HK-2 (cell line): ENCODE results near the gene CACNA1G.

Experiments used
- DNase-seq: peaks from one replicate; pipeline ENCODE4 v3.0.0-alpha.2; 2018; ENCODE audit not compliant: unreplicated experiment

Gene CACNA1G

DNA sequence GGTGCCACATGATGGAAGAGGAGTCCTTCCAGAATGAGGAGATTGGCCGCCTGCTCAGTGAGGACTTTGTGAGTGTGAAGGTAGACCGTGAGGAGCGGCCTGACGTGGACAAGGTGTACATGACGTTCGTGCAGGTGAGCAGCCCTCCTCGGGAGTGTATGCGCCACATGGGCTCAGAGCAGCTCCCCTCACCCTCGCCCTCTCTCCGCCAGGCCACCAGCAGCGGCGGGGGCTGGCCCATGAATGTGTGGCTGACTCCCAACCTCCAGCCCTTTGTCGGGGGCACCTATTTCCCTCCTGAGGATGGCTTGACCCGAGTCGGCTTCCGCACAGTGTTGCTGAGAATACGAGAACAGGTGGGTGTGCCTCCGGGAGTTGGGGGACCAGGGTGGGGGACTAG lies 11.7 kb upstream of the CACNA1G start:
- DNase-seq = no peak

DNA sequence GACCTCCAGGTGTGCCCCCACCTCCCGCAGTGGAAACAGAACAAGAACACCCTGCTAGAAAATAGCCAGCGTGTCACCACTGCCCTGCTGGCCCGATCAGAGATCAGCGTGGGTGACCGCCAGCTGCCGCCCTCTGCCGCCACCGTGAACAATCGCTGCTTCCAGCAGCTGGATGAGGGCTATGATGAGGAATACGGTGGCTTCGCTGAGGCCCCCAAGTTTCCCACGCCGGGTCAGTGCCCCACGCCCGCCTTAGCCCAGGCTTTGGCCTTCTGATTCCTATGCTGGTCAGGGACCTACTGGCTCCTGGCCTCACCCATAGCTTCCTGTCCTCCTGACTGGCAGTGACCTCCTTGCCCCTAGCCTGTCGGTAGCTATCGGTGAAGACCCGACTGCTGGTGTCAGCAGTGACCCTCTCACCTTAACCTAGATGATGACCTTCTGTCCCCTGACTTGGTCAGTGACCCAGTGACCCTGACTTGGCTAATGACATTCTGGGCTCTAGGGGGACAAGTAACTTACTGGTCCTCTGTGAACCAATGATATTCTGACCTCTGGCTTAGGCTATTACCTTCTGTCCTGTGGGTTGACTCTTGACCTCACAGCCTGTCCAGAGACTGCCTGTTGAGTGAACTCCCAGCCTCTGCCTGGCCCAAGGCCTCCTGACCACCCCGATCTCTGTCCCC lies 11.1 kb upstream of the CACNA1G start:
- no peak for DNase-seq

DNA sequence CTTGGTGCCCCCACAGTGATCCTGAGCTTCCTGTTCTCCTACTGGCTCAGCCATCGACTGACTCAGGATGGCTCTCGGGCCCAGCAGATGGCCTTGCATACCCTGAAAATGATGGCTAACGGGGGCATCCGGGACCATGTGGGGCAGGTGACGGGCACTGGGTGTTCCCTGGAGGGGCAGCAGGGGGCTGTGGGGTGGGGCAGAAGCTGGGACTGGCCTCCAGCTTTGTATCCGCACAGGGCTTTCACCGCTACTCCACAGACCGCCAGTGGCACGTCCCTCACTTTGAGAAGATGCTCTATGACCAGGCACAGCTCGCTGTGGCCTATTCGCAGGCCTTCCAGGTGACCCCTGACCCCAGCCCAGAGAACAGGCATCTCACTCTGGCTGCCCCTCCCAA lies 10.5 kb upstream of the CACNA1G start:
- no peak for DNase-seq

DNA sequence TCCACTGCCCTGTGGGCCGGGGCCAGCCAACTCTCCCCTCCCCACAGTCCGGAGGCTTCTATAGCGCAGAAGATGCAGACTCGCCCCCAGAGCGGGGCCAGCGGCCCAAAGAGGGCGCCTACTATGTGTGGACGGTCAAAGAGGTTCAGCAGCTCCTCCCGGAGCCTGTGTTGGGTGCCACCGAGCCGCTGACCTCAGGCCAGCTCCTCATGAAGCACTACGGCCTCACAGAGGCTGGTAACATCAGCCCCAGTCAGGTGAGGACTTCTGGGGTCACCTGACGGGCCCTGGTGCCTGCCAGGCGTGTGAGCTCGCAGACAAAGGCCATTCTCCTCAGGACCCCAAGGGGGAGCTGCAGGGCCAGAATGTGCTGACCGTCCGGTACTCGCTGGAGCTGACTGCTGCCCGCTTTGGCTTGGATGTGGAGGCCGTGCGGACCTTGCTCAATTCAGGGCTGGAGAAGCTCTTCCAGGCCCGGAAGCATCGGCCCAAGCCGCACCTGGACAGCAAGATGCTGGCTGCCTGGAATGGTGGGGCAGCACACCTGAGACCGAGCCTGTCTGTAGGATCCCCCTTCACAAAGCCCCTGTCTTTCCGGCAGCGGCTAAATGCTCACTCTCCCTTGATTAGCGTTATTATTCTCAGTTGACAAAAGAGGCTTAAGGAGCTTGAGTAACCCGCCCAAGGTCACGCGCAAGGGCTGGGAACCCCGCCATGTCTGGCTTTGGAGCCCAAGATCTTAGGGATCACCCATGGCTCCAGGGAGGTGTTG lies 9.7 kb upstream of the CACNA1G start:
- peak; percentile 66 for DNase-seq

DNA sequence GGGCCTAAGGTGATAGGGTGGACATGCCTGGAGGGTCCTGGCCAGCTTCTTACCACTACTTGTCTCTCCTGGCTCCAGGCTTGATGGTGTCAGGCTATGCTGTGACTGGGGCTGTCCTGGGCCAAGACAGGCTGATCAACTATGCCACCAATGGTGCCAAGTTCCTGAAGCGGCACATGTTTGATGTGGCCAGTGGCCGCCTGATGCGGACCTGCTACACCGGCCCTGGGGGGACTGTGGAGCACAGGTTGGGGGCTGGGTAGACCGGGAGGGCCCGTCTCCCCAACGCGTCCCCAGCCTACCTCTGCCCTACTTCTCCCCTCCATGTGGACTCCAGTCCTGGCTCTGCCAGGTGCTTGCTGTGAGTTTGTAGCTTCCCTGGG lies 9.1 kb upstream of the CACNA1G start:
- DNase-seq = no peak

DNA sequence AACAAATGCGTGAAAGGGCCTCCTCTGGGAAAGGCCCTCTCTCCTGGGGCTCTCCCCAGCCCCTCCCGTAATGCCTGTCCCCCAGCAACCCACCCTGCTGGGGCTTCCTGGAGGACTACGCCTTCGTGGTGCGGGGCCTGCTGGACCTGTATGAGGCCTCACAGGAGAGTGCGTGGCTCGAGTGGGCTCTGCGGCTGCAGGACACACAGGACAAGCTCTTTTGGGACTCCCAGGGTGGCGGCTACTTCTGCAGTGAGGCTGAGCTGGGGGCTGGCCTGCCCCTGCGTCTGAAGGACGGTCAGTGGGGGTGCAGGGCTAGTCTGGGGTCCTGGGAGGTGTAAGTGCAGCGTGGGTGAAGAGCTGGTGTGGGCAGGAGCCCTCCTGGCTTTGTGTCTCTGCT lies 8.6 kb upstream of the CACNA1G start:
- DNase-seq = no peak

DNA sequence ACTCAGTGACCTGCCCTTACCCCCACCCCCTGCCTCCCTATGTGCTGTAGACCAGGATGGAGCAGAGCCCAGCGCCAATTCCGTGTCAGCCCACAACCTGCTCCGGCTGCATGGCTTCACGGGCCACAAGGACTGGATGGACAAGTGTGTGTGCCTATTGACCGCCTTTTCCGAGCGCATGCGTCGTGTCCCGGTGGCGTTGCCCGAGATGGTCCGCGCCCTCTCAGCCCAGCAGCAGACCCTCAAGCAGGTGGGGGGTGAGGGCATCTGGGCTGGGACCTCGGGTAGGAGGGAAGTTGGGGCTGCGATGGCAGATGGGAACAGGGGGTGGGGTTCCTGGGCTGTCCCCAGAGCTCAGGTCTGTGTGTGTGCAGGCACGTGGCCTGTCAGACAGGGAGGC lies 6.3 kb upstream of the CACNA1G start:
- DNase-seq = no peak

DNA sequence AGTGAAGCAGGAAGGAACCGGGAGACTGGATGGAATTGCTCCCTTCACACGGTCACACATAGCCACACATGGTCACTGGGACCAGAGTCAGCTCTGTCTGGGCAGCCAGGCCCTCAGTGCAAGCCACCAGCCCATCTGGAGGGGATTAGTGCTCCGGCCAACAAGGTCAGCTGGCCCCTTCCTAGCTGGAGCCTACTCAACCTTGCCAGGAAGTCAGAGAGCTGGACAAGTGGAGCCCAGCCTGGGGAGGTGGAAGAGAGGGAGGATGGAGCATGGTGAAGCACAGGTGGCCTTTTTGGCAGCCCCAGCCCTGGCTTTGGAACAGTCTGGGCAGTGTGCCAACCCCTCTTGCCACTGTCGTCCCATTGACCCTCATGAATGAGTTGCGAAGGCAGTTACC lies 3.7 kb upstream of the CACNA1G start:
- no peak for DNase-seq

DNA sequence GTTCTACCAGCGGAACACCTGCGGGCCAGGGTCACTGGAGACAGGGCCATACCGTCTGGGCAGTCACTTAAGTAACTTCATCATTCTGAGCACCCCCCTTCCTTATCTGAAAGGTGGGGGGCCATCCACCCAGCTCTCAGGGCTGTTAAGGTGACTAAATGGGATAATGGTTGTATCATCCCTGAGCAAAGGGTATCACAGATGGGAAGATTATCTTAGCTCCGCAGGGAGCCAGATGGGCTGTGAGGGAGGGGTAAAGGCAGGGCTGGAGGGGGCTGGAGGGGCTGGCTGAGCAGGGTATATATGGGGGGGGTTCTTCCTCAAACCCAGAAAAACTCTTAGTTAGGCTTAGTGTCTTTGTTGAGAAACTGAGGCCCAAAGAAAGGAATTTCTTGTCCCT lies 2.9 kb upstream of the CACNA1G start:
- no peak for DNase-seq

DNA sequence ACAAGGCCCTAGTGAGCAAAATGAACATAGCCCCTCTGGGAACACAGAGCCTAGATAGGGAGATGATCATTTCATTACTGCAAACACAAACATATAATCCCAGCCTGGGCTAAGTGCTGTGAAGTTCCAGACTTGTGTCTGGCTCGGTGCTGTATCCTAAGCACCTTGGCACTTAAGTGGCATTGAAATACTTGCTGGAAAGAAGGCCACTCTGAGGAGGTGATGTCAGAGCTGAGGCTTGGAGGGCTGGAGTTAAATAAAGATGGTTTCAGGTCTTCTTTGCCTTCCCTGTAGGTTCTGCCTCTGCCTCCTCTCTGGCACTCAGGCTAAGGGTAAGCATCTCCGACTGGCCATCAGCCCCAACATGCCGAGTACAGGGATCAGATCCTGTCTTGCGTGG lies 2.4 kb upstream of the CACNA1G start:
- DNase-seq = no peak

DNA sequence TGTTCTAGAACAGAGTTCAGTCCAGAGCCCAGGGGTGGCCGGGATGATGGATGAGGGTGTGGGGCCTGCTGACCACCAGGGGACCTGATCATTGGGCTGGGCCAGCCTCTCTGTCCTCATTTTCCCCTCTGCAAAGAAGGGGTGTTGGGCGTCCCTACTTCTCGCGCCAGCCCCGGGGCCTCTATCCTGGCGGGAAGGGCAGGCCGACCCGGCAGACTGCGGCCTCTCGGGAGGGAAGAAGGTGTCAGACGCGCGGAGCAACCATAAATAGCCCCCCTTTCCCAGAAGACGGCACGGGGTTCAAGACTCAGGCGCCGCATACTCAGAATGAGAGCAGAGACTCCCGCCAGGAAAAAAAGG lies 2.0 kb upstream of the CACNA1G start:
- DNase-seq = no peak

DNA sequence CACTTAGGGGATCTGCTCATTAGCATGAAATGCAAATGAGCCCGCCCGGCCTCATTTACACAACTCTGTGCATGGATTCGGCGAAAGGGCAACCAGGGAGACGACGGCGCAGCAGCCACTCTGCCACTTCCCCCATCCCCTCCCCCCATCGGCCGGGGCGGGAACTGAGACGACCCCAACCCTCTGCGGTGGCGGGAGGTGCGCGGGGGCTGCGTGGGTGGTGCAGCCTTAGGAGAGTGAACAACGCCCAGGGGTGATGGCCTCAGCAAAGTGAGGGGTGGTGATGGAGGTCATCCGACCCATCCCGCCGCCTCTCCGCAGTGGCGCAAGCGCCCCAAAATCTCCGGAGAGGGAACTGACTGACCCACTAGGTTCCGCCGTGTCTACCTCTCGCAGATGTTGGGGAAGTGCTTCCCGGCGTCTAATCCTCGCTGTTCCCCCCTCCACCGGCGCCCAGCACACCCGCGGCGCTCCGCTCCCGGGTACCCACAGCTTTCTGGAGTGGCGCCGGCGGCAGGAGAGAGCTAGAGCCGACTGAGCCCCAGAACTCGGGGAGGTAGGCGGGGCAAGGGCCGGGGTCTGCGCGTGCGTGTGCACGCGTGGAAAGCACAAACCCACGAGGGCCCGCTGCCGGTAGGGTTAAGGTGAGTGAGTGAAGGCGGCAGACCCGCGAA lies 1.4 kb upstream of the CACNA1G start:
- DNase-seq = no peak

DNA sequence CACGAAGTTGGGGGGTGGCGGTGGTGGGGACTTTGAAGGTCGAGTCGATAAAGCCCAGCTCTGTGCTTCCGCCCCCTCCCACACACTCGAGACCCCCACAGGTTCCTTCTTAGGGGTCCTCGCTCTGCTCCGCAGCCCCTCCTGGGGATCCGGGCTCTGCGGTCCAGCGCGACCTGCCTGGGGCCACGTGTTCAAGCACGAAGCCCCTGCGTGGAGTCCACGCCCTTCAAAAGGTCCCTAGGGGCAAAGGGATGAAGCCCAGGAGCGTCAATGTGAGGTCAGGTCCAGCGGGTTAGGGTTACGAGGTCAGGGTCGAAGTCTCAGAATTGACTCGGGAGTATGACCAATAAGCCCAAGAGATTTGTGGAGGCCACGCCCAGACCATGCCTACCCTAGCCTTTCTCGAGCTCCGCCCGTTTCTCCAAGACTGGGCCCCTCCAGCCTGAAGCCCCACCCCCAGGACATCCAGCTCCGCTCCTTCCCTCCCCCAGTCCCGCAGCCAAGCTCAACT lies 786 bp upstream of the CACNA1G start:
- DNase-seq = peak; percentile 28

DNA sequence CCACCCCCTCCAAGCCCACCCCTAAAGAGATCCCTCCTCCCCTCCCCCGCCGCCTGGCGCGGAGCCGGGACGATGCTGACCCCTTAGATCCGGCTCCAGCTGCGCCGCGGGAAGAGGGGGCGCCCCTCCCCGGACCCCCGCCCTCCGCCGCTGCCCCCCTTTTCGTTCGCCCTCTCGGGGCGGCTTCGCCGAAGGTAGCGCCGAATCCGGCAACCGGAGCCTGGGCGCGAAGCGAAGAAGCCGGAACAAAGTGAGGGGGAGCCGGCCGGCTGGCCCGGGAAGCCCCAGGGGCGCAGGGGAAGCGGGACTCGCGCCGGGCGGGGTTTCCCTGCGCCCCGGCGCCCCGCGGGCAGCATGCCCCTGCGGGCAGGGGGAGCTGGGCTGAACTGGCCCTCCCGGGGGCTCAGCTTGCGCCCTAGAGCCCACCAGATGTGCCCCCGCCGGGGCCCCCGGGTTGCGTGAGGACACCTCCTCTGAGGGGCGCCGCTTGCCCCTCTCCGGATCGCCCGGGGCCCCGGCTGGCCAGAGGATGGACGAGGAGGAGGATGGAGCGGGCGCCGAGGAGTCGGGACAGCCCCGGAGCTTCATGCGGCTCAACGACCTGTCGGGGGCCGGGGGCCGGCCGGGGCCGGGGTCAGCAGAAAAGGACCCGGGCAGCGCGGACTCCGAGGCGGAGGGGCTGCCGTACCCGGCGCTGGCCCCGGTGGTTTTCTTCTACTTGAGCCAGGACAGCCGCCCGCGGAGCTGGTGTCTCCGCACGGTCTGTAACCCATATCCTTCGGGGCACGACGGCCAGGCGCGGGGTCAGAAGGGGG lies 623 bp downstream of the CACNA1G start:
- no peak for DNase-seq

DNA sequence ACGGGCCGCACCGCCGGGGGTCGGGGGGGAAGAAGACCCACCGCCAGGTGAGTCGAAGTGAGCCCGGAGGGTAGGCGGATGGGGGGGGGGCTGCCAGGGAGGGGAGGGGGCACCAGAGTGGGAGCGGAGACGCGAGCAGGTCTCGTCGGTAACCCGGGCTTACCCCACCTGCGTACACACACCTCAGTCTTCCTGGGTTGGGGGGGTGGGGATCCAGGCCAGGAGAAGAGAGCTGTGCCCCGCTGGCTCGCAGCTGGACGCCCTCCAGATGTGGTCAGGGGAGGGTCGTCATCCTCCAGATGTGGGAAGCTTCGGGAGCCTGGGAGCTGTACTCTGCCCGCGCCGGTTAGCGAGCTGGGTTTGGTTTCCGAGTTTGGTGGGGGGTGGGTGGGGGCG lies 1.2 kb downstream of the CACNA1G start:
- DNase-seq = no peak

DNA sequence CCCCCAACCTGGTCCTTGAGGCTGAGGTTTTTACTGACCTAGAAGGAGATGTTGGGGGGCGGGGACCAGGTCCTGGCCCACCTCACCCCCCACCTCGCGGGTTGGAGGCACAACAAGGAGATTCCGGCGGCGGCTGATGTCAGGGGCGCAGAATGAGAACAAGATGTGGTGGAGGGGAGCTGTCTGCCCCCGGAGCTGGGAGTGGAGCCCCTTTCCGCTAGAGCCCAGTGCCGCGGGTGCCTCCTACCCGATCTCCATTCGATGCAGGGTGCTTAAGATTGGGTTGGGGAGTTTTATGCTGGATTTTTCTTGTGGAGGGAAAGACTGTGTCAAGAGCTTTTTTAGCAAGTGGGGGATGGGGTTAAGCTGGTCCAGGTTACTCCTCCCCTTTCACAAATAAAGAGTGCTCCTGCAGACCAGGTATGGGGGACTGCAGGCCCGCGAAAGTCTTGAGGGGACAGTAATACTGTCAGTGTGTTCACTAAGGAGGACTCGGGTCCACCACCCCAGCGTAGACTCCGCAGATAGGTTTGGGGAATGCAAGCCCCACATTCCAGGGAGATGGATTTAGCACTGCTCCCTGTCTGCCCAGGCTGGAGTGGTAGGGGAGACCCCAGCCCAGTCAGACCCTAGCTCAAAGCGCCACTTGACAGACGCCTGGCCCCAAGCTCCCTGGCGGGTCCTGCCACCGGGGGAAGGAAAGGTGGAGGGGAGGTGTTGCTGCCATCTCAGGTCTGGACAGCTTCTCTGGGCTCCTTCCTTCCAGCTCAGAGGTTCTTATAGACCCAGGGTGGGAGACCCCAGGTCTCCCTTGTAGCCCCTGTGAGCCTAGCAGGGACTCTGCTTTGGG lies 2.0 kb downstream of the CACNA1G start:
- DNase-seq = no peak

DNA sequence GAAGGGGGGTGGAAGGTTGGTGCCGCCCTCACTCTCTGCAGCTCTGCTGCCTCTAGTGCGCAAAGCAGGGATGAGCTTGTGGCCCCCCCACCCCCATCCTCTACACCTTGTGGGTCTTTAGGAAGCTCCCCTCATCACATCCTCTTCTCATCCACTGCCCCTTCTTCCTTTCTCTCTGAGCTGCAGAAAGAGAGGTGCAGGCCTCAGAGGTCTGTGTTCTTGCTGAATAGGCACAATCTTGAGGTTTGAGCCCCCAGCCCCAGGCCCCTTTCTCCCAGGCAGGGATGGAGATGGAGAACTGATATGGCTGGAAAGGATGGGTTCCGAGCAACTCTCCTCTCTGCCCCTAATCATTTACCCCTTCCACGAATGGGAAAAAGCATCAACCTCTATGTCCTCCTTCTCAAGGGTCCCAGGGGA lies 2.6 kb downstream of the CACNA1G start:
- DNase-seq = no peak

DNA sequence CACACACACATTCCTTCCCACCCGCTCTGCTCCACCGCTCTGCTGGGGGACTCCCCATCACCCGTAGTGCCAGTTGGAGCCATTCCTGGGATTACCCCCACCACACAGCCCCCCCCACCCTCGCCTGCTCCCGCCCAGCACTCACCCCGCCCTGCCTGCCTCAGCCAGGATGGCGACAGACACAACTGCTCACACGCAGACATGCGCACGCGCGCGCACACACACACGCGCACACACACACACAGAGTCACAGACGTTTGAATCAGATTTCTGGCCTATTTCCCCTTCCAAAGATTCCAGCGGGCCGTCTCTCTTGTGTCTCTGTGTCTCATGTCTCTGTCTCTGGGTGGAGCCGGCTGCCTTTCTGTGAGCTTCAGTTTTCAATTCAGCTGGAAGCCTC lies 4.4 kb downstream of the CACNA1G start:
- no peak for DNase-seq

DNA sequence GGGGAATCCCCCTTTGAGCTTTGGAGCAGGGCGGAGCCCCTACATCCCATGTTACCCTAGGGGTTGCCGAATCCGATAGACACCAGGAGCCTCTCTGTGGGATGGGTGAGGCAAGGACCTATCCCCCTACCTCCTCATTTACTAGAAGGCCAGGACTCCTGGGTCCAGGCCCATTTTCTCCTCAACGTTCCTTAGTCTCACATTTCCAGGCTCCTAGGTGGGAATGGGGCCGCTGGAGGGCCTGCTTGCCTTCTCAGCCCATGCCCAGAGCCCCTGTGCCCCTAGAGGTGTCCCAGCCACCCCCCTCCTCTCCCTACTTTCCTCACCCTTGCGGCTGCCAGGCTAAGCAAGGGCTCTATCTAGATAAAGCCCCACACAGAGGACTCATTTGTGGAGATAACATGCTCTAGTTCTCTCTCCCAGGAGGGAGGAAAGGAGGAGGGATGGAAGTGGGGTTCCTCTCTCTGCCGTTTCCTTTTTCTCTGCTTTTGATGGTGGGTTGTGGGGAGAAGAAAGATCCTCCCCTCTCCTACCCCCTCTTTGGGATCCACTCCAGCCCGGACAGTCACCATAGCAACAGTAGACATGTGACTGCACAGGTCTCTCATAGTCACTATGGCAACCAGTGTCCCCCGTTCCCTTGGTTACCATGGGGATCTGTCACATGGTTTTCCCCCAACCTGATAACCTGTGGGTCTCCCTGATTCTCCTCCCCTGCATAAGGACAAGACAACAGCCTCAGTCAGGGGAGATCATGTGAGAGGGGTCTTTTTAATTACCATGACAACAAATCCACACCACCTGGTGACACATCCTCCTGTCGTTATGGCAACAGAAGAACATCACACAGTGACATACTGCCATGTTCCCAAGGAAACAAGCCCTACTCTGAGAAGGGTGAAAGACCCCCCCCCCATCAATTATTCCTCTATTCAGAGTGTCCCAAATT lies 5.2 kb downstream of the CACNA1G start:
- no peak for DNase-seq

DNA sequence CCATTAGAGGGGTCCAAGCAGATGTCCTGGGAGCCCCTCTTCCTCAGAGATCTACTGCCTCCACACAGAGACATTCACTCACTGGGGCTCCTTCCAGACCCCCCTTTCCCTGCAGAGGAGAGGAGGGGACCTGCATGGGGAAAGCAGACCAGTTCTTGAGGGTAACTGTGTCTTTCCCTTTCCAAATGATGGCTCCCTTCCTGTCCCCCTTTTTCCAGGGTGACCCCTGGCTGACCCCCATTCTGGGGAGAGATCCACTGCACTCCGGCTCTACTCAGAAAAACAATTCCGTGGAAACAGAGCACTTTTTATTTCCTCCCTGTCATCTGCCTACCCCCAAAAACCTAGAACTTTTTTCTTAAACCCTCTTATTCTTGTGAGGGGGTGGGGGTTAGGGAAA lies 6.4 kb downstream of the CACNA1G start:
- no peak for DNase-seq
